Duodenal mucosa (tissue), 2 donors: ENCODE data around the gene IP6K3.

Experiments used
- H3K27ac ChIP-seq: one replicate; pipeline ENCODE4 v1.7.0; 2013; ENCODE audit warnings: low read depth, low read length
- H3K27me3 ChIP-seq, 2 donors: one replicate each; pipeline ENCODE4 v1.7.0; 2013; ENCODE audit warnings: low read length in 2 of 2, control low read depth in 1 of 2; ENCODE audit not compliant: insufficient read depth in 2 of 2, control insufficient read depth in 1 of 2
- H3K36me3 ChIP-seq, 2 donors: one replicate each; pipeline ENCODE4 v1.7.0; 2013; ENCODE audit warnings: low read length in 2 of 2, control low read depth in 1 of 2; ENCODE audit not compliant: insufficient read depth in 2 of 2, control insufficient read depth in 1 of 2
- H3K4me1 ChIP-seq, 2 donors: one replicate each; pipeline ENCODE4 v1.7.0; 2013; ENCODE audit warnings: low read length in 2 of 2, control low read depth in 1 of 2; ENCODE audit not compliant: insufficient read depth in 2 of 2, control insufficient read depth in 1 of 2
- H3K4me3 ChIP-seq, 2 donors: one replicate each; pipeline ENCODE4 v1.7.0; 2013; ENCODE audit warnings: low read length in 2 of 2, low read depth in 1 of 2
- H3K9ac ChIP-seq, 2 donors: one replicate each; pipeline ENCODE4 v1.7.0; 2013; ENCODE audit warnings: low read length in 2 of 2, low read depth in 1 of 2
- H3K9me3 ChIP-seq, 2 donors: one replicate each; pipeline ENCODE4 v1.7.0; 2013; ENCODE audit warnings: low read length in 2 of 2, control low read depth in 1 of 2; ENCODE audit not compliant: control insufficient read depth in 1 of 2

The IP6K3 gene

GRCh38 chr6:33692078-33692759, 54.5 kb downstream of the IP6K3 start:
- no peaks in the 10 kb centered on the region for H3K9me3 ChIP-seq
- peaks cover 15 to 24% of the 10 kb centered on the region in 2 donors for H3K4me1 ChIP-seq
- peaks cover 61 to 95% of the 10 kb centered on the region in 2 donors for H3K36me3 ChIP-seq
- H3K9ac ChIP-seq: no peak overlapping the region
- H3K27ac ChIP-seq: no peak overlapping the region
- H3K27me3 ChIP-seq: no peaks in the 10 kb centered on the region
- no peak overlapping the region for H3K4me3 ChIP-seq

DNA sequence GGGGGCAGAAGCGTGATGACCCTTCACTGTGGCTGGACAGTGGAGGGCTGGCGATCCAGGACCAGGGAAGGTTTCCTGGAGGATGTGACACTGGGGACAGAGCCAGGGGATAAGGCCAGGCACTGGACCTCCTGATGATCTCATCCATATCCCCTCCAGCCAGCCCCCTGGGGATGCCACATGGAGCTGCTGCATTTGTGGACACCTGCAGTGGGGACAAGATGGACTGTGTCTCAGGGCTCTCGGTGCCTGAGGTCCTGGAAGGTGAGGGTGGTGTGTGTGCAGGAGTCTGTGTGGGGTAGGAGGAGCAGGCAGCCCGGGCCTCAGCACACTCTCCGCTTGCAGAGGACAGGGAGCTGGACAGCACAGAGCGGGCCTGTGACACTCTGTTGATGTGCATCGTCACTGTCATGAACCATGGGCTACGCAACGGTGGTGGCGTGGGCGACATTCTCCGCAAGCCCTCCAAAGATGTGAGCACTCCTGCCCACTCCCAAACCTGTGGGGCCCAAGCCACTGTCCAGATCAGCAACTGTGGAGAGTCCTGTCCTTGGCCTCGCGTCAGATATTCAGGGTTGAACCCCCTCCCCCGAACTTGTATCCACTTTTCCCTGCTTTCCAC, 55.1 kb downstream of the IP6K3 start:
- no peak overlapping the region for H3K4me3 ChIP-seq
- H3K9ac ChIP-seq: no peak overlapping the region
- no peaks in the 10 kb centered on the region for H3K9me3 ChIP-seq
- peaks cover 56 to 95% of the 10 kb centered on the region in 2 donors for H3K36me3 ChIP-seq
- H3K27me3 ChIP-seq: no peaks in the 10 kb centered on the region
- H3K27ac ChIP-seq: peak overlapping the region; percentile 17
- peaks cover 10 to 24% of the 10 kb centered on the region in 2 donors for H3K4me1 ChIP-seq

- H3K36me3 ChIP-seq: peaks cover 54 to 96% of the 10 kb centered on the region in 2 donors
- H3K27me3 ChIP-seq: no peaks in the 10 kb centered on the region
- no peak overlapping the region for H3K9ac ChIP-seq
- H3K4me1 ChIP-seq: peaks cover 9 to 24% of the 10 kb centered on the region in 2 donors
- no peak overlapping the region for H3K4me3 ChIP-seq
- no peaks in the 10 kb centered on the region for H3K9me3 ChIP-seq
- no peak overlapping the region for H3K27ac ChIP-seq
These were observed 55.9 kb downstream of the IP6K3 start for GRCh38 chr6:33690766-33691165.

GRCh38 chr6:33689879-33690278, 56.8 kb downstream of the IP6K3 start:
- peaks cover 56 to 96% of the 10 kb centered on the region in 2 donors for H3K36me3 ChIP-seq

GRCh38 chr6:33689148-33689494, 57.6 kb downstream of the IP6K3 start:
- Histone ChIP-seq H3K4me3 (no peak overlapping the region), H3K9me3 (no peaks in the 10 kb centered on the region), H3K27me3 (no peaks in the 10 kb centered on the region), H3K36me3 (peaks cover 62 to 97% of the 10 kb centered on the region in 2 donors), H3K27ac (no peak overlapping the region), H3K4me1 (peaks cover 9 to 16% of the 10 kb centered on the region in 2 donors), H3K9ac (no peak overlapping the region)

More at GRCh38 chr6:33689879-33690278, 56.8 kb downstream of the IP6K3 start:
- Histone ChIP-seq H3K9ac (no peak overlapping the region), H3K4me3 (no peak overlapping the region), H3K27ac (no peak overlapping the region), H3K9me3 (no peaks in the 10 kb centered on the region), H3K27me3 (no peaks in the 10 kb centered on the region), H3K4me1 (peaks cover 9 to 24% of the 10 kb centered on the region in 2 donors)

DNA sequence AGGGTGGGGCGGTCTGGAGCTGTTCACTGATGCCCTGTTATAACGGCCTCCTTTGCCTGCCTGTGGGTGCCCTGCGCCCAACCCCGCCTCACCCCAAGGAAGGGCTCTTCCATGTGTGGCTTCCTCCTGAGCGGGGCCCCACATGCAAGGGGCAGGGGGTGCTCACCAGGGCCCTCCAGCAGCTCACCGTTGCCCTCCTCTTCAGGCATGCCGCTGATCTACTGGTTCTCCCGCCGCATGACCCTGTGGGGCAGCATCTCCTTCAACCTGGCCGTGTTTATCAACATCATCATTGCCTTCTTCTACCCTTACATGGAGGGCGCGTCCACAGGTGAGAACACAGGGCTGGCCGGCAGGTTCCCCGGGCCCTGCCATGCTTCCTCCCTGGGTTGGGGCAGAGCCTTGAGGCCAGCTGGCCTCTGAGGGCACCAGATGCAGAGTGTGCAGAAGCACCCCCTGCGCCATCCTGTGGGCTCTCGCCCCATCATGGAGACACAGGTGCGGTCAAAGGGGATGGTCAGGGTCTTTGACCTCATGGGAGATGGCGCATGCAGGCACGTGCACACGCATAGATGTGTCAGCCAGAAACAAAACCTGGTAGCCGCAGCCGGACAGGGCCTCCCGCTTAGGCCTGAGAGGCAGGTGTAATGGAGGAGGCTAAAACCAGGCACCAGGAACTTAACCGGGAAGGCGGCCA, 58.1 kb downstream of the IP6K3 start:
- Histone ChIP-seq H3K36me3 (peaks cover 61 to 97% of the 10 kb centered on the region in 2 donors), H3K4me1 (peaks cover 5 to 11% of the 10 kb centered on the region in 2 donors), H3K27me3 (no peaks in the 10 kb centered on the region), H3K4me3 (no peak overlapping the region), H3K9ac (no peak overlapping the region), H3K9me3 (no peaks in the 10 kb centered on the region), H3K27ac (no peak overlapping the region)

GRCh38 chr6:33688006-33688405, 58.7 kb downstream of the IP6K3 start:
- no peak overlapping the region for H3K4me3 ChIP-seq
- H3K27ac ChIP-seq: no peak overlapping the region
- peaks cover 59 to 97% of the 10 kb centered on the region in 2 donors for H3K36me3 ChIP-seq
- no peaks in the 10 kb centered on the region for H3K9me3 ChIP-seq
- H3K9ac ChIP-seq: no peak overlapping the region
- H3K4me1 ChIP-seq: peaks cover 5 to 8% of the 10 kb centered on the region in 2 donors
- H3K27me3 ChIP-seq: no peaks in the 10 kb centered on the region

- H3K36me3 ChIP-seq: peaks cover 63 to 97% of the 10 kb centered on the region in 2 donors
- H3K27me3 ChIP-seq: no peaks in the 10 kb centered on the region
- no peak overlapping the region for H3K27ac ChIP-seq
- H3K4me3 ChIP-seq: no peak overlapping the region
- H3K9ac ChIP-seq: no peak overlapping the region
- no peaks in the 10 kb centered on the region for H3K9me3 ChIP-seq
- peaks cover 0 to under 1% of the 10 kb centered on the region in 2 donors for H3K4me1 ChIP-seq
These were observed 59.4 kb downstream of the IP6K3 start for GRCh38 chr6:33686981-33687975.

DNA sequence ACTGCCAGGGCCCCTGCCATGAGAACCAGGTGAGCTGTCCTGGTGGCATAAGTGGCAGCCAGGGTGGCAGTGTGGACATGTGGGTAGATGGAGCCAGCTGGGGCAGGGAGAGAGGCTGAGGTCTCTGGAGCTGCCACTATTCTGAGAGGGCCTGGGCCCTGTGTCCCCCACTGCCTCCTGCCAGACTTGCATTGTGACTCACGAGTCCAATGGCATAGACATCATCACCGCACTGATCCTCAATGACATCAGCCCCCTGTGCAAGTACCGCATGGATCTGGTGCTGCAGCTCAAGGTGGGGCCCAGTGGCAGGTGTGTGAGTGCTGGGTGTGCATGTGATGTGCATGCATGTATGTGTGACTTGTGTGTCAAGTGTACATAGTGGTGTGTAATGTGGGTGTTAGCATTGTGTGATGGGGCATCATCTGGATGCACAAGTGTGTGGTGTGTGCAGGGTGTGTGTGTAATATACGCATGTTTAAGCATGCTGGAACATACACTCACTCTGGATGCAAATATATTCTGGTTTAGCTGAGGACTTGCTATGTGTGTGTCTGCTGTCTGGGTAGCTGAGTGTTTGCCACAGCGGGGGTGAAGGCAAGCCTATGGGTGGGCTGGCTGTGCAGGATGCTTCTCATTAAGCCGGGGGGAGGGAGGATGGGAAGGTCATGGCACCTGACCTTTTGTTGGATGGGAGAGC, 60.3 kb downstream of the IP6K3 start:
- Histone ChIP-seq H3K27ac (no peak overlapping the region), H3K4me3 (no peak overlapping the region), H3K36me3 (peaks cover 65 to 96% of the 10 kb centered on the region in 2 donors), H3K9ac (no peak overlapping the region), H3K9me3 (no peaks in the 10 kb centered on the region), H3K27me3 (no peaks in the 10 kb centered on the region), H3K4me1 (no peaks in the 10 kb centered on the region)
